ENCODE measurements around the gene RAB36.

DNA sequence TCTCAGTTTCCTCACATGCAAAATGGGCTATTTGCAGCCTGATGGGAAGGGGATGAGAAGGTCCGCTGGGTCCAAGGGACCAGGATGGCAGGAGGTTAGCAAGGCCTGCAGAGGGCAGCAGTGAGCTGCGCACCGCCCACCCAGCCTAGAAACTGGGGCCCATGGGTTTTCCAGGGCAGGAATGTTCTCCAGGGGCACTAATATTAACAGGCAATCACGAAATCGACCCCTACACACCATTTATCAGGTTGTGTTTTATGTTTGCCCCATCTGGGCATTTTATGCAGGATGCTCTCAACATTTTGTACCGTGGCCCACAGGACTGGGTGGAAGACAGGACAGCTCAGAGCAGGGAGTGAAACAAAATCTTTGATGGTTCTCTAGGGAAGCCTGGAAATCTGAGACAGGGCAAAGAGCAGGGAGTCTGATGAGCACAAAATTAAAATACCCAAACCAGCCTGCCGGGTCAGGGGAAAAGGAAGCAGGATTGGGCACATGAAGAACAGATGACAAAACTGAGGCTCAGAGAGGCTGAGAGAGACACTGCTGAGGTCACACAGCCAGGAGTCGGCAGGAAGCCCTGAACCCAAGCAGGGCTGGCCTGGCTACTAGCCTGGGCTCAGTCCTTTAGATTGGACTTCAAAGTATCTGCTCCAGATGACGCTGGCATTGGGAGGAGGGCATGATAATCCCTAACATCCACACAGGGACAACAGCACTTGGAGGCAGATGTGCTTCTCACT is 33.4 kb downstream of the RAB36 start:
- TF ChIP-seq POLR2AphosphoS5 (IDR thresholded peaks at IDR 0.05; ENCODE audit: control insufficient read depth, insufficient read depth, low read depth, low read length) (no peak), ZNF408 (CRISPR knock-in tag; IDR thresholded peaks at IDR 0.05; ENCODE audit: low read depth) (no peak), HINFP (tag; conservative IDR thresholded peaks at IDR 0.05; ENCODE audit: low read depth) (no peak), STAT5A (IDR thresholded peaks at IDR 0.05; ENCODE audit: borderline replicate concordance, low read length) (no peak), MNT (conservative IDR thresholded peaks at IDR 0.05) (no peak), IRF9 (tag; IDR thresholded peaks at IDR 0.05) (no peak), FOXM1 (IDR thresholded peaks at IDR 0.05; ENCODE audit: low read depth) (no peak), FOXM1 (CRISPR knock-in tag; IDR thresholded peaks at IDR 0.05; ENCODE audit: low read depth) (no peak), TBL1XR1 (IDR thresholded peaks at IDR 0.05; ENCODE audit: low read length in 2 of 2) (no peak), ZNF766 (CRISPR knock-in tag; conservative IDR thresholded peaks at IDR 0.05) (no peak), BCLAF1 (IDR thresholded peaks at IDR 0.05; ENCODE audit: borderline replicate concordance in 1 of 2, control insufficient read depth in 1 of 2, low read depth in 2 of 2, low read length in 1 of 2) (no peak), SIRT6 (IDR thresholded peaks at IDR 0.05; ENCODE audit: low read depth, low read length) (no peak), CHD4 (IDR thresholded peaks at IDR 0.05; ENCODE audit: insufficient read depth, insufficient replicate concordance, low read depth, low read length, poor library complexity, severe bottlenecking) (no peak), TFE3 (CRISPR knock-in tag; IDR thresholded peaks at IDR 0.05) (no peak)
- TF ChIP-seq, protein P1, sequence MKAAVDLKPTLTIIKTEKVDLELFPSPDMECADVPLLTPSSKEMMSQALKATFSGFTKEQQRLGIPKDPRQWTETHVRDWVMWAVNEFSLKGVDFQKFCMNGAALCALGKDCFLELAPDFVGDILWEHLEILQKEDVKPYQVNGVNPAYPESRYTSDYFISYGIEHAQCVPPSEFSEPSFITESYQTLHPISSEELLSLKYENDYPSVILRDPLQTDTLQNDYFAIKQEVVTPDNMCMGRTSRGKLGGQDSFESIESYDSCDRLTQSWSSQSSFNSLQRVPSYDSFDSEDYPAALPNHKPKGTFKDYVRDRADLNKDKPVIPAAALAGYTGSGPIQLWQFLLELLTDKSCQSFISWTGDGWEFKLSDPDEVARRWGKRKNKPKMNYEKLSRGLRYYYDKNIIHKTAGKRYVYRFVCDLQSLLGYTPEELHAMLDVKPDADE (conservative IDR thresholded peaks at IDR 0.05; ENCODE audit: control insufficient read depth, low read depth, low read length) = no peak

Data from K562 (cell line).